ENCODE data around the gene CCNI2.

The CCNI2 gene, protein sequence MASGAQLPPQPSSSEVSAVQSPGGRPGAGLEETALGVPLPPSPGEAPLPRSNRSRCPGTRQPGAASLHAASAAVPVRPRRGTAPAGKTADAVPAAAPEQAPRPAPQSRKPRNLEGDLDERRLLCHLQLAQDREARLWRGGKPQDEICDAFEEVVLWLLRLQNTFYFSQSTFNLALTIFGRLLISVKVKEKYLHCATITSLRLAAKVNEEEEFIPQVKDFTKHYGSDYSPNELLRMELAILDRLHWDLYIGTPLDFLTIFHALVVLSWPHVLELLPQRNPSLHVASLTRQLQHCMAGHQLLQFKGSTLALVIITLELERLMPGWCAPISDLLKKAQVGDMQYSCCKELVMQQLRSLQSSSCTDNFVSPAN

DNA sequence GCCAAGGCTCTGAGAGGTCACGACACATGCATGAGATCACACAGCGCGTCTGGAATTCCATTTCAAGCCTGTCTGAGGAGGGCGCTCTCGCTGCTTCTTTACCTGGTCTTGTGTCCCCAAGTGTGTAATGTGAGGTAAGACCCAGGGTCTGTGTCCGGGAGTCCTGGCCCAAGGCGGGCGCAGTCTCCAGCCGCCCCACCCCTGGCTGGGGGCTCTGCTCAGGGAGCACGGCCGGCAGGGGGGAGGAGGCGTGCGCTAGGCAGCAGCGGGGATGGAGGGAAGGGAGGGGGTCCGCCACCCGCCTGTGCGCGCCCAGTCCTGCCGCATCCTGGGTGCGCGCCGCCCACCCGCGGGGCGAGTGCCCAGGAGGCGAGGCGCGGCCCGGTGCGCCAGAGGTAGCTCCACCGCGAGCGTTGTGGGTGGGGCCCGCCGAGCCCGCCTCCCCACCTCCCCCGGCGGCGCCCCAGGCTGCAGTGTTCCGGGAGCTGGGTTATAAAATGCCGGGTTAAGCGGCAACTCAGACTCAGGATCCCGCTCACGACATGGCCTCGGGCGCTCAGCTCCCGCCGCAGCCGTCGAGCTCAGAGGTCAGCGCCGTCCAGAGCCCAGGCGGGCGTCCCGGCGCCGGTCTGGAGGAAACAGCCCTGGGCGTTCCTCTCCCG is at the start of gene CCNI2:
TSS of gene CCNI2 (plus strand) at position 473 of the 662 bp plus-strand sequence. CDS start at position 543, 70 bp downstream.
- peak; percentile 91 for DNase-seq

DNA sequence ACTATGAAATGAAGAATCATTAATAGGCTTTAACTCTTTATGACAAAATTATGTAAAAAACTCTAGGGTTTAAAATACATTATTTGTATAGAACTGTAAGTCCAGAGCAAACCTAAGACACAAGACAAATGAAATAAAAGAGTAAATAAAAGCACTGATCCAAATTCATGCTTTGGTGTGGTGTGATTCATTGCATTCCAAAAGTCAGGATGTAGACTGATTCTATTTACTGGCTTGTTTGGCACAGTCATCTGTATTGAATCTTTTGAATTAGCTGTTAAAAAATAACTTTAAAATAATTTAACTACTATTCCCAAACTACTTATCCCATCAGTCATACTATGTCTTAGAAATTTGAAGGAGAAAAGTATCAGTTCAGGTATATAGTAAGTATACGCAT is 42.4 kb upstream of the CCNI2 start:
- no peak for DNase-seq

DNA sequence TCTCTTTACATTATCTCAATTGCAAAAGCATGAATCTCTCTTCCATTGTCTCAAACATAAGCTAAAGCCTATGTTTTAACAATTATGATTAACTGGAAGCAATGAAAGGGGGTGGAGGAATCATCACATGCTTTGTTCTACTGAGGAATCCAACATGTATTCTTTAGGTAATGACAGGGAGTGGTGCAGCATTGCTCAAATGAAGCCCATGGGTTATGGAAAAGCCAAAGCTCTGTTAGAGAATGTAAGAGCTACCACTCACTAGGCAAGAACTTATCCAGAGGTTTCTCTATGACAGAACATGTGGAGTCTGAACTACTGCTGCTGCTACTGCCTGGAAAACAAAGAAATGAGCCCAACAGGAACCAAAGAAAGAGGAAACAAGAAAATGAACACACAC is 38.6 kb upstream of the CCNI2 start:
- no peak for DNase-seq

DNA sequence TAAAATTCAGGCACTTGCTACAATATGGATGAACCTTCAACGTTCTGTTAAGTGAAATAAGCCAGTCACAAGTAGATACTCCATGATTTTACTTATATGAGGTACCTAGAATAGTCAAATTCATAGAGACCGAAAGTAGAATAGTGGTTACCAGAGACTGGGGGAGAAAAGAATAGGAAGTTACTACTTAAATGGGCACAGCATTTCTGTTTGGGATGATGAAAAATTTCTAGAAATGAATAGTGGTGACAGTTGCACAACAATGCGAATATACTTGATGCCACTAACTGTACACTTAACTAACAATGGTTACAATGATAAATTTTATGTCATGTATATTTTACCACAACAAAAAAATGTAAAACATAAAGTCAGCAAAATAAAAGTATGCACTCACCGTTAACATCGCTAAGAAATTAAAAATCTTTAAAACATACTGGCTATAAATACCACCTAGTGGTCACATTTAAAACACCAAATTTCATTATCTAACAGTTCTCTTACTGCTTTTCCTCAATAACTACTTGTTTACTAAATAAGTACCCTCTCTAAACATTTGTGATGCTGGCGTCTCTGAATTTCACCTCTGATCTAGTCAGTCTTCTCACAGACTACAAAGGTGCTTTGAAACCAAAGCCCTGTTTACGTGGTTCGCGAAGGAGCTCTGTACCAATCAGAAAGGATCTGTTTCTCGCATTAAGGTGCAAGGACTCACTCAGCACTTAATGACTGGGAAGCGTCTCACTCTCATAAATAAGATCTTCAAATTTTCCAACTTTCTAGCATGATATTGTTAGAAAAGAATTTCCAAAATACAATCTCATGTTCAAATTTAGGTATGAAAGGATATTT is 32.5 kb upstream of the CCNI2 start:
- DNase-seq, result no peak

DNA sequence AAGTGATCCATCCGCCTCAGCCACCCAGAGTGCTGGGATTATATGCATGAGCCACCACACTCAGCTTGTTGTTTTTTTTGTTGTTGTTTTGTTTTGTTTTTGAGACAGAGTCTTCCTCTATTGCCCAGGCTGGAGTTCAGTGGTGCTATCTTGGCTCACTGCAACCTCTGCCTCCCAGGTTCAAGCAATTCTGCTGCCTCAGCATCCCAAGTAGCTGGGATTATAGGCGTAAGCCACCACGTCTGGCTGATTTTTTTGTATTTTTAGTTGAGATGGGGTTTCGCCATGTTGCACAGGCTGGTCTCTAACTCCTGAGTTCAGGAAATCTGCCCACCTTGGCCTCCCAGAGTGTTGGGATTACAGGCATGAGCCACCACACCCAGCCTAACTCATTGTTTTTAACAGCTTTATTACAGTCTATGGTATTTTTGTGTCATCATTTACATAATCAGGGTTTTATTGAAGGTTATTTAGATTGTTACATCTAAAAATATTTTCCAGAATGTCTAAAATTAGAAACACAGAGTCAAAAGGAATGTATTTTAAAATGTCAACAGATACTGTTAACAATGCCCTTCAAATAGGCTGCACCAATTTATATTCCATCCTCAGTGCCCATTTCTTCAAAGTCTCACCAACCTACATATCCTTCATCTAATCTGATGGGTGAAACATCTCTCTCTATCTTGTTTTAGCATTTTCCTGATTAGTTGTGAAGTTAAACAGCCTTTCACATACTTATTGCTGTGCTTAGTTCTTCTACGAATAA is 28.5 kb upstream of the CCNI2 start:
- DNase-seq, result no peak

DNA sequence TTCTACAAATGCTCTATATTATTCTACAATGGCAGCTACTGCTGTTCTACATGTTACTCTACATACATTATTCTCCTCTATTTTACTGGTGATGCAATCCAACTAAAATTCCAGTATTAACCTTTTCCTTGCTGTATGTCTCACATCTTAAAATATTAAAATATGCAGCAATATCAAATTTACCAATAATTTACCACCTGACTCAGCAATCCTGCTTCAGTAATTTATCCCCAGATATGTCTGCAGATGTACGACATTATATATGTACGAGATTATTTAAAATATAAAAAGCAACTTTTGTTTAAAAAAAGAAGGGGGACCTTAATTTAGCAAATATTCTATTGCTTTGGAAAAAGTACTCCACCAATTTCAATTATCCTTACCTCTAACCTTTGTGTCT is 21.5 kb upstream of the CCNI2 start:
- no peak for DNase-seq

DNA sequence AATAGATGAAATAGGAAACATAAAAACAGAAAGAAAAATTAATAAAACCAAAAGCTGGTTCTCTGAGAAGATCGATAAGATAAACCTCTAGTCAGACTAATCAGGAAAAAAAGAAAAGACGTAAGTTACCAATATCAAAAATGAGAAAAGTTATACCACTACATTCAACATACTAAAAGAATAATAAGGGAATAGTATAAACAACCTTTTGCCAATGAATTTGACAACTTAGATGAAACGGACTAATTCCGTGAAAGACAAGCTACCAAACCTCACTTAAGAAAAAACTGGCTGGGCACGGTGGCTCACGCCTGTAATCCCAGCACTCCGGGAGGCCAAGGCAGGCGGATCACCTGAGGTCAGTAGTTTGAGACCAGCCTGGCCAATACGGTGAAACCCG is 17.3 kb upstream of the CCNI2 start:
- DNase-seq, result no peak

DNA sequence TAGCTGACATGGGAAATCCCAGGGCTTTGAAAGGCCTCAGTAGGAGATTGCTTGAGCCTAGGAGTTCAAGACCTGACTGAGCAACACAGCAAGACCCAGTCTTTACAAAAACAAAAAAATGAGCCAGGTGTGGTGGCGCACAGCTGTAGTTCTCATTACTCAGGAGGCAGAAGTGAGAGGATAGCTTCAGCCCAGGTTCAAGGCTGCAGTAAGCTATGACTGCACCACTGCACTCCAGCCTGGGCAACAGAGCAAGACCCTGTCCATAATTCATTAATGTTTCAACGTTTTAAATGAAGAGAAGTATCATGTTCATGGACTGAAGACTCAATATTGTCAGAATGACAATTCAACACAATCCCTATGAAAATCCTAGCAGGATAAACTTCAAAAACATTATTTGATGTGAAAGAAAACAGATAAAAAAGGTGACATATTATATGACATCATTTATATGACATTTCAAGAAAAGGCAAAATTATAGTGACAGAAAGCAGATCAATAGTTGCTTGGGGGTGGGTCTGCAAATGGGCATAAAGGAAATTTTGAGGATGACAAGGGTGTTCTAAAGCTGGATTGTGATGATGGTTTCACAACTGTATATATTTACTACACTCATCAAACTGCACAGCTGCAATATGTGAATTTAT is 13.6 kb upstream of the CCNI2 start:
- DNase-seq, result no peak

DNA sequence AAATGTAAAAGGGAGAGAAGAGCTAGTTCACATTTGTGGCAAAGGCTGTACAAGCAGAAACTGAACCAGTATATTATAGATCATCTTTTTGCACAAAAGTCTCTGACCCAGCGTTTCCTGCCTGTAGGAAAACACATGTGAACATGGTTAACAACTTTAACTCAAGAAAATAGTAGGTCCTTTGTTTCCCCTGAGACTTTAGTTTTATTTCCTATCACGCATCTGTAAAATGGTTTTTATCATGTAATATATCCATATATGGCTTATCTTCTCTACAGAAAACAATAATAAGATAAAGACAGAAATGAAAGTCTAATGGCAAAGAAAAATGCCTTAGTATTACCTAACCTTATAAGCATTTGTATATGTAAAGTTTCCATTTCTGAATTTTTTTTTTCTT is 12.5 kb upstream of the CCNI2 start:
- DNase-seq, result no peak

DNA sequence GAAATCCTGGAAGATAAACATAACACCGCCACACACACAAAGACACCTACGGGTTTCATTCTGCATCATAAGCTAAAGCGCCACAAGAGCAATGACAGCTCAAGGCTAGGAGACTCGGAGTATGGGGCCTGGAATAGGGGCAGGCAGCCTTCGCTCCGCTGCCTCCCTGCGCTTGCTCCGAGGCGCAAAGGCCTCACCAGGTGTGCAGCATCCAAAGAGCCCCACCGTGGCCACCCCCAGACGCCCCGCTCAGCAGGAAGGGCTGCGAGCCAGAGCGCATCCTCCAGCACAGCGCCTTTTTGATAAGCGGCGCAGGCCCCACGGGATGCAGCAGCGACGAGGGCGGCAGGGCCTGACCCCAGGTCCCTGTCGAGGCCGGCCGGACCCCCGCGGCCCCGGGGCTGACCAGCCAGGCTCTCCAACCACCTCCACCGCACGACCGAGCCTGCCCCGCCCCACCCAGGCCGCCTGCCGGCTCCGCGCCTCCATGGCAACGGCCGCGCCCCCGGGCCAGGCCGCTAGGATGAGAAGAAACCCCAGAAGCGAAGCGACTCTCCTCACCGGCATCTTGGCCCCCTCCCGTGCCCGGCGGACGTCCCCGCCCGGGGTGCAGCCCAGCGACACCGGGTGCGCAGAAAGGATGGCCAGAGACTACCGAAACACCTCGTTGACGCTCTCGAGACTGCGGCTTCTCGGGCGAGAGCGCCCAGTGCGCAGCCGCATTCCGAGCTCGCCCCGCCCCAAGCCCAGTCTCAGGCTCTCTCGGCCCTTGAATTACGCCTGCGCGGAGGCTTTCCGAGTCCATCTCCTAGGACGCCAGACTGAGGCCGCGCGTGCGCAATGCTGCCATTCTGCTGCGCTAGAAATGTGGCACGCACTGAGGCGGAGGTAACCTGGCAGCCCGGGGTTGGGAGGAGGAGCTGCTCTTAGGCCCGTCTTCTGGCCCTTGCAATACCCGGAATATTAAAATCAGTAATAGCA is 10.1 kb upstream of the CCNI2 start, which contains the start of gene KIF3A:
TSS of gene KIF3A (minus strand) at position 694 of the 981 bp plus-strand sequence. CDS start at position 567, 127 bp downstream.
- DNase-seq, result peak; percentile 99

DNA sequence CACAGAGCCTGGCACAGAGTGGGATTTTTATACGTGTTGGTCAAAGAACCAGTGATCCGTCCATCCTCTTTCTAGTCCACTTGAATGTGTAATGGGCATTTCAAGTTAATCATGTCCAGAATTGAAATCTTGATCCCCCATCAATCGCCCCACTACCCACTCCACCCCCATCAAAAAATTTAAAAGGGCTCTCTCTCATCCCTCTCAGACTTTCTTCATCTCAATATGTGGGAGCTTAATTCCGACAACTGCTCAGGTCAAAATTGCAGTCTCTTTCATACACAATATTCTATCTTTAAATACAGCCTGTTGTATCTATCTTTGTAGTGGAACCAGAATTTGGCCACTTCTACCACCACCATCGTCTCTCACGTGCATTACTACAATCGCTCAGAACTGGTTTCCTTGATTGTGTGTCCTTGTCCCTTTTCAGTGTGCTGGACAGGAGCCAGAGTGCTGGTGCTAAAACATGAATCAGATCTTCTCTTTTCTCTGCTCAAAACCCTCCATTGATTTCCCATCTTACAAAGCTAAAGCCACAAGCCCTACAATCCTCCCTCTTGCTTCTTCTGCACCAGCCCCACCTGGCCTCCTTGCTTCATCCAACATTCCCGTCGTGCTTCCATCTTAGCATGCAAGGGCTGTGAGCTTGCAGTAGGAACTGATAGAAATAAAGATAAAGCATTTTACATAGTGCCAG is 9.1 kb upstream of the CCNI2 start:
- DNase-seq, result no peak

DNA sequence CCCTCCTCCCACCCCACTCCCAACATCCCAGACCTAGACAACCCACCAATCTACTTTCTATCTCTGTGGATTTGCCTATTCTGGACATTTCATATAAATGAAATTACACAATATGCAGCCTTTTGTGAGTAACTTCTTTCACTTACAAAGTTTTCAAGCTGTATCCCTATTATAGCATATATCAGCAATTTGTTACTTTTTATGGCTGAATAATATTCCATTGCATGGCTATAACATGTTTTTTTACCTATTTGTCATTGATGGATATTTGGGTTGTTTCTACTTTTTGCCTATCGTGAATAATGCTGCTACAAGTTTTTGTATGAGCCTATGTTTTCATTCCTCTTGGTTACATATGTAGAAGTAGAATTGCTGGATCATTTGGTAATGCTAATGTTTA is 8.0 kb upstream of the CCNI2 start:
- DNase-seq, result no peak

DNA sequence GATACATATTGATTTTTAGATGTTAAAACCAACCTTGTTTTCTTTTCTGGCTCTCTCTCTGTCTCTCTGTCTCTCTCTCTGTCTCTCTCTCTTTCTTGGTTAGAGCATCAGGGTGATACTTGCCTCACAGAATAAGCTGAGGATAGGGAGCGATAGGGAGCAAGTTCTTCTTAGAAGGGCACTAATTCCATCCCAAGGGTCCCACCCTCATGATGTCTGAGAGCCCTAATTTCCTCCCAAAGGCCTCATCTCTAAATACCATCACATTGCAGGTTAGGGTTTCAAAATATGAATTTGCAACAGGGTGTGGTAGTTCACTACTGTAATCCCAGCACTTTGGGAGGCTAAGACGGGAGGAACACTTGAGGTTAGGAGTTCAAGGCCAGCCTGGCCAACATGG is 5.1 kb upstream of the CCNI2 start:
- no peak for DNase-seq

DNA sequence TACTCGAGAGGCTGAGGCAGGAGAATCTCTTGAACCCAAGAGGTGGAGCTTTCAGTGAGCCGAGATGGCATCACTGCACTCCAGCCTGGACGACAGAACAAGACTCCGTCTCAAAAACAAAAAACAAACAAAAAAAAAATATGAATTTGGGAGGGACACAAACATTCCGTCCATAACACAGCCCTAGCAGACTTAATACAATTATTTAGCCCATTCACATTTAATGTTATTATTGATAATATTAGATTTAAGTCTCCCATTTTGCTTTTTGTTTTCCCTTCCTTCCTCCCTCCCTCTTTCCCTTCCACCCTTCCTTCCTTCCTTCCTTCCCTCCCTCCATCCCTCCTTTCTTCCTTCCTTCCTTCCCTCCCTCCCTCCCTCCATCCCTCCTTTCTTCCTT is 4.6 kb upstream of the CCNI2 start:
- DNase-seq, result no peak

DNA sequence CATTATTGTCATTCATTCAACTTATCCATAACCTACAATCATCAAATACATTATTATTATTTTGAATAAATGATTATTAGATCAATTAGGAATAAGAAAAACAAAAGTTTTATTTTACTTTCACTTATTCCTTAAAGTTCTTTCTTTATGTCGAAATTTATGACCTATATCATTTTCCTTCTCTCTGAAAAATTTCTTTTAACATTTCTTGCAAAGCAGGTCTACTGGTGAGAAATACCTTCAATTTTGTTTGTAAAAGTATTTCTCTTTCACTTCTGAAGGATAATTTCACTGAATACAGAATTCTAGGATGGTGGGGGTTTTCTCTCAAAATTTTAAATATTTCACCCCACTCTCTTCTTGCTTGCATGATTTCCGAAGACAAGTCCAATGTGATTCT is 2.6 kb upstream of the CCNI2 start:
- no peak for DNase-seq

DNA sequence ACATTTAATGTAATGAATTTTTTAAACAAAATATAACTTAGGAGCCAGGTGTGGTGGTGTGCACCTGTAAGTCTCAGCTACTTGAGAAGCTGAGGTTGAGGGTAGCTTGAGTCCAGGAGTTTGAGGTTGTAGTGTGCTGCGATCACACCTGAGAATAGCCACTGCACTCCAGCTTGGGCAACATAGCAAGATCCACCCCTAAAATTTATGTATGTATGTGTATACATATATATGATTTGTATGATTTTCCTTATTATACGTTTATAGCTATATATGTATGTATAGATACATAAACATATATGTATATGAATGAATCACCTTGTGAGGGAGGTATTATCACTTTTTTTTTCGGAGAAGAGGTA is 653 bp upstream of the CCNI2 start:
- DNase-seq, result no peak

DNA sequence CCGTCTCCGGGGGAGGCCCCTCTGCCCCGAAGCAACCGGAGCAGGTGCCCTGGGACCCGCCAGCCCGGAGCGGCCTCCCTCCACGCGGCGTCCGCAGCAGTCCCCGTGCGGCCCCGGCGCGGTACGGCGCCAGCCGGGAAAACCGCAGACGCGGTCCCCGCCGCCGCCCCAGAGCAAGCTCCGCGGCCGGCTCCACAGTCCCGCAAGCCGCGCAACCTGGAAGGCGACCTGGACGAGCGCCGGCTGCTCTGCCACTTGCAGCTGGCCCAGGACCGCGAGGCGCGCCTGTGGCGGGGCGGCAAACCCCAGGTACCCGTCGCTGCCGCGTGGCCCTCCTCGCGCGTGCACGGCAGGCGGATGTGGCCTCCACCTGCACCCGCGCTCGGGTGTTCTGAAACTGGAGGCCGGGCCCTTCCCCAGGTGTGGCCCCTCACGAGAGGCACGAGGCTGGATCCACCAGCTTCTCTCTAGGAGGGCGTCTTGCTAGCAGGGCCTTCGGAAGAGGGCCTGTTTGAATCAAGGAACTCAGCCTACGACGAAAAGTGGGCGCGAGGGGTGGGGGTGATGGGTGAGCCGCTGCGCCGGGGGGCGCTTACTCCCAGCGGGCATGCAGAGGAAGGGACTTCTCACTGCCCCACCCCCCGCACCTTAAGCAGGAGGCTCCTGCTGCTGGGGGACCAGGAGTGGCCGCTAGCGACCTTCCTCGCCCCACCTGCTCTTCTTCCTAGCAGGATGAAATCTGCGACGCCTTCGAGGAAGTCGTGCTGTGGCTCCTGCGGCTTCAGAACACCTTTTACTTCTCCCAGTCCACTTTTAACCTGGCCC is 602 bp downstream of the CCNI2 start:
- peak; percentile 66 for DNase-seq

DNA sequence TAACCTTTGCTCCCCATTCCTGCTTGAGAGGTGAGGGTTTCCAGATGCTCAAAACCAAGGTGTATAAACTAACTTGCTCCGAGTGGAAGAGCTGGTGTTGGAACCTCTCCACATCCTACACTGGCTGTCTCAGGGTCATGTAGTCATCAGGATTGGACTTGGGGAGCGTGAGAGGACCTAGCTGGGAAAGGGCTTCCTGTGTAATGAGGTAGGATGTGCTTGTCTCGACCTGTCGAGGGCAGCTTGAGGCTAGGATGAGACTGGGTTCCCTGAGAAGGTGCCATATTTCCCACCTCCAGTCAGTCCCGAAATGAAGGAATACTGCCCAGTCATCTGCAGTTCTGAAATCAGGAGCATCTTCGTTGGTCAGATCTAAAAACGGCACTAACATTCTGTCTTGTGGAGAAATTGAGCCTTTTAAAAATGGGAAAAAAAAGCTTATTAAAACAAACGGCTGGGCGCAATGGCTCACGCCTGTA is 1.3 kb downstream of the CCNI2 start:
- DNase-seq, result peak; percentile 48

DNA sequence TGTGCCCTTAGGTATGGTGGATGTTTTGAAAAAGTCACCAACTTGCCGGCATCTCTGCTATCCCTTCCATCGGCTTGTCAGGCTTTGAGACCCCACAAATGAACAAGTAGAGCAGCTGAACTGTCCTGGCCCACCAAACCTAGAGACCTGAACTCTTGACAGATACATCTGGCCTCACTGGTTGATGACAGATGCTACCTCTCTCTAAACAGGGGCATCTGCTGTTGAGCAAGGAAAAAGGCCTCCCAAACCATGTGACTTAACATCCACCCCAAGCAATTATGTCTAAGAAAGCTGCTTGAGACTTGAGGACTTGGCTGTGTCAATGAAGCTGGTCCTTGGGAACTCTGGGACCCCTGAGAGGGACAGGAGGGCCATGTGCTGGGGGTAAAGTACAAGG is 2.3 kb downstream of the CCNI2 start:
- DNase-seq, result no peak

Measured in islet precursor cell (in vitro differentiated cells).